A549 treated with CORT108297 at 1 μM for 4 hours (cell line): ENCODE measurements around the gene CHURC1. TPM values are rescaled to one million over a fixed set of nuclear protein-coding genes. Genes with fewer than 3 reads are reported as not detected.

ENCODE experiments used
- total RNA-seq: library from RNA; stranded (reverse); fragments of 200-300 nt; extraction: Qiagen RNA extraction; gene quantifications from 5 replicates; pipeline ENCODE4 v1.2.3, GENCODE V29; 2022

The CHURC1 gene
- total RNA-seq, result 74.3 to 135 TPM (median 77.5 TPM) in 5 replicates

GRCh38 chr14:64914237-64915028 is at the start of gene CHURC1:
TSS of gene CHURC1 (plus strand) at chr14:64914455. CDS start at chr14:64914496, 41 bp downstream.

DNA sequence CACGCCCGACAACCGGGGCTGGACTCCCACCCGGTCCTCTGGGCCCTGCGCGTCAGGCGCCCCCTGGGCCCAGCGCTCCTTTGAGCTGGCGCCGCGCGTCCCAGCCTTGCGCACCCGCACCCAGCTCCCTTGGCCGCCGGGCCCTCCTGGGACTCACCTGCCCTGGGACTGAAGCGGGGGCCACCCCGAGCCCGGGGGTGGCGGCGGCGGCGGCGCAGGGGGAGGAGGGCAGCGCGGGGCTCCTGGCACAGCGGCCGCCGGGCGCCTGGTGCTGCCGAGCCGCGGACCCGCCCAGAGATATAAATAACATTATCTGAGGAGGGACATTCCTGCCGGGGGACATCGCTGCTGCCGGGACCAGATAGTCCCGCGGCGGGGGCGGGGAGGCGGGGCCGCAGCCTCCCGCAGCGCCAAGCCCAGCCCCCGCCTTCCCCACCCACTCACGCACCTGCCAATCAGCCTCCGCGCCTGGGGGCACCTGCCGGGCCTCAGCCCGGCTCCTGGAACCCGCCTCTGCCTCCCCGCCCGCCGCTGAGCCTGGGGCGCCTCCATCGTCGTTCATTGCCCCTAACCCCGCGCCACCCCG is 34.5 kb upstream of the CHURC1 start, which contains the start of gene SPTB:
TSS of gene SPTB (minus strand) at position 273 of the 586 bp plus-strand sequence. CDS start 56,813 bp downstream, outside the sequence.

GRCh38 chr14:64942531-64943111 is 28.4 kb downstream of the CHURC1 start, which contains the start of gene GPX2:
TSS of gene GPX2 (minus strand) at chr14:64942745. CDS start at chr14:64942726, 19 bp downstream.

DNA sequence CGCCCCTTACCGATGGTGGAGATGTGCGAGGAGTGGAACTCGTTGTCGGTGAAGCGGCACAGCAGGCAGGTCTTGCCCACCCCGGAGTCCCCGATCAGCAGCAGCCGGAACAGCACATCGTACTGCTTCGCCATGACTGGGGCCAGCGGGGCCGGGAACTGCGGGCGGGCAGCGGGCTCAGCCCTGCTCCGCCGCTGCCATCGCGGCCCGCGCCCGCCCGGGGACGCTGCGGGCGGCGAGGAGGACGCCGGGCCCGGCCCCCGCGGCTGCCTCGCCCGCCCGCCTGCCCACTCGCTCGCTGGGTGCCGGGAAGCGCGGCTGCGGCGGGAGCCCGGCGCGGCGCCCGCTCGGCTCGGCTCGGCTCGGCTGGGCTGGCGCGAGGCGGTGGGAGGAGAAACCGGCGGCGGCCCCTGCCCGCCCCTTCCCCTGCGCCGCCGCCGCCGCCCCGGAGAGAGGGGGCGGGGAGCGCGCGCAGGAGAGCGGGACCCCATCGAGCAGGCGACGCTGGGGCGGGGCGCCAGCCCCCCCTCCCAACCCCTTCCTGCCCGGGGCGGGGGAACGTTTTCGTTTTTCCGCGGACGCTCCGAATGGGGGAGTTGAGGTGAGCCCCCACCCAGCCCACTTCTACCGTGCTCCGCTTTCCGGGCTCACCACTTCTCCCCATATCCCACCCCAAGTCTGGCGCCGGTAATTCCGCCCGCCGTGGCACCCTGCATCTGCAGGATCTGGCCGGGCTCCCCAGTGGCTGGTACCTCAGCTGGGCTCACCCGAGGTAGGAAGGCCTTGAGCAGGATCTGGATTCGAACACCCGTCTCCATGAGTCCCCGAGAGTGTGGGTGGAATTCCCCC is 57.9 kb downstream of the CHURC1 start, which contains the start of gene RAB15:
TSS of gene RAB15 (minus strand) at position 394 of the 849 bp plus-strand sequence. CDS start at position 134, 260 bp downstream.

Other genes with a start within 250 kb of the CHURC1 start
- 25.9 to 50.8 TPM (median 41.6 TPM) in 5 replicates for gene PLEKHG3, start 210.0 kb upstream of the CHURC1 start, total RNA-seq
- gene SPTB, start 34.5 kb upstream of the CHURC1 start, total RNA-seq, result 1.0 to 1.5 TPM (median 1.1 TPM) in 5 replicates
- gene GPX2, start 28.3 kb downstream of the CHURC1 start, total RNA-seq, result 170 to 307 TPM (median 199 TPM) in 5 replicates
- 17.4 to 19.6 TPM (median 18.2 TPM) in 5 replicates for gene RAB15, start 57.9 kb downstream of the CHURC1 start, total RNA-seq
- 22.7 to 27.7 TPM (median 23.7 TPM) in 5 replicates for gene FNTB, start 72.4 kb downstream of the CHURC1 start, total RNA-seq
- gene MAX, start 188.1 kb downstream of the CHURC1 start, total RNA-seq, result 53.4 to 80.4 TPM (median 58.7 TPM) in 5 replicates